MM.1S (cell line): Measurements from ENCODE around the gene CFAP68.
"Not testable (repeated sequence)": the region's sequence is repeated elsewhere in the genome, so short reads cannot be mapped to it uniquely, and the experiment has no call there.

Source experiments
- DNase-seq: peaks from one replicate; pipeline ENCODE4 v3.0.0-alpha.2; 2015
- H2AFZ ChIP-seq: fragments of 300-600 bp; sonication (generic); 2 replicates; pipeline ENCODE4 v1.6.0; 2016; ENCODE audit warnings: antibody characterized with exemption, low read length
- H3F3A ChIP-seq: fragments of 300-600 bp; sonication (generic); 2 replicates; pipeline ENCODE4 v1.6.1; 2016; ENCODE audit warnings: mild to moderate bottlenecking, antibody characterized with exemption, low read length, moderate library complexity, mixed read lengths; ENCODE audit not compliant: insufficient read depth
- H3K27ac ChIP-seq: fragments of 300-600 bp; sonication (generic); 2 replicates; pipeline ENCODE4 v1.5.1; 2016; ENCODE audit warnings: mild to moderate bottlenecking, low read length
- H3K27me3 ChIP-seq: fragments of 300-600 bp; sonication (generic); replicated peaks from 2 replicates; pipeline ENCODE4 v1.6.0; 2016; ENCODE audit warnings: low read length; ENCODE audit not compliant: insufficient read depth
- H3K36me3 ChIP-seq: fragments of 300-600 bp; sonication (generic); replicated peaks from 2 replicates; pipeline ENCODE4 v1.6.1; 2016; ENCODE audit warnings: mild to moderate bottlenecking, low read length, mixed read lengths; ENCODE audit not compliant: insufficient read depth
- H3K4me1 ChIP-seq: fragments of 300-600 bp; sonication (generic); 2 replicates; pipeline ENCODE4 v1.6.1; 2016; ENCODE audit warnings: low read length, mixed read lengths
- H3K4me2 ChIP-seq: fragments of 300-600 bp; sonication (generic); 2 replicates; pipeline ENCODE4 v1.6.0; 2016; ENCODE audit warnings: low read depth, low read length
- H3K4me3 ChIP-seq: fragments of 300-600 bp; sonication (generic); 2 replicates; pipeline ENCODE4 v1.5.1; 2016; ENCODE audit warnings: low read length, mixed read lengths
- H3K79me2 ChIP-seq: fragments of 300-600 bp; sonication (generic); 2 replicates; pipeline ENCODE4 v1.6.1; 2016; ENCODE audit warnings: mixed run types, low read length, mixed read lengths
- H3K9ac ChIP-seq: fragments of 300-600 bp; sonication (generic); 2 replicates; pipeline ENCODE4 v1.6.1; 2016; ENCODE audit warnings: low read length, mixed read lengths
- H3K9me2 ChIP-seq: fragments of 300-600 bp; sonication (generic); replicated peaks from 2 replicates; pipeline ENCODE4 v1.6.1; 2016; ENCODE audit warnings: mild to moderate bottlenecking, low read length, mixed read lengths; ENCODE audit not compliant: insufficient read depth
- H3K9me3 ChIP-seq: fragments of 300-600 bp; sonication (generic); replicated peaks from 2 replicates; pipeline ENCODE4 v1.6.1; 2016; ENCODE audit warnings: mild to moderate bottlenecking, low read length, mixed read lengths; ENCODE audit not compliant: insufficient read depth
- H4K20me1 ChIP-seq: fragments of 300-600 bp; sonication (generic); 2 replicates; pipeline ENCODE4 v1.6.1; 2016; ENCODE audit warnings: mild to moderate bottlenecking, low read length, moderate library complexity, mixed read lengths; ENCODE audit not compliant: insufficient read depth
- CTCF ChIP-seq: fragments of 300-600 bp; sonication (generic); IDR thresholded peaks from 2 replicates; pipeline ENCODE4 v1.5.1; 2016; ENCODE audit warnings: antibody characterized with exemption, low read length, mixed read lengths
- EZH2 ChIP-seq: fragments of 300-600 bp; sonication (generic); optimal IDR thresholded peaks from 2 replicates; pipeline ENCODE3; 2017; ENCODE audit warnings: low read depth, mild to moderate bottlenecking, antibody characterized with exemption, low read length, mixed read lengths
- EZH2phosphoT487 ChIP-seq: fragments of 300-600 bp; sonication (generic); IDR thresholded peaks from 2 replicates; pipeline ENCODE4 v1.6.1; 2018; ENCODE audit warnings: antibody characterized with exemption, low read length

CFAP68 gene

GRCh38 chr11:111879637-111879960, 258 bp downstream of the CFAP68 start:
- H3F3A ChIP-seq = peaks cover 7% of the 10 kb centered on the region
- H3K36me3 ChIP-seq = no peaks in the 10 kb centered on the region
- no peaks in the 10 kb centered on the region for H3K9me2 ChIP-seq
- H3K4me3 ChIP-seq = peak overlapping the region; percentile 81
- peak overlapping the region; percentile 48 for H2AFZ ChIP-seq
- peaks cover 8% of the 10 kb centered on the region for H3K79me2 ChIP-seq
- TF ChIP-seq CTCF (no peak), EZH2 (no peak), EZH2phosphoT487 (no peak)
- no peaks in the 10 kb centered on the region for H3K9me3 ChIP-seq
- H3K4me2 ChIP-seq = peak overlapping the region; percentile 76
- peak overlapping the region; percentile 93 for H3K27ac ChIP-seq
- H4K20me1 ChIP-seq = no peaks in the 10 kb centered on the region
- no peak for DNase-seq
- no peaks in the 10 kb centered on the region for H3K27me3 ChIP-seq
- peaks cover 7% of the 10 kb centered on the region; the same call in 1 of the 2 replicates for H3K4me1 ChIP-seq
- H3K9ac ChIP-seq = peak overlapping the region; percentile 85

GRCh38 chr11:111882202-111882601, 2.9 kb downstream of the CFAP68 start:
- Histone ChIP-seq H3K9me3 (no peaks in the 10 kb centered on the region), H3F3A (peaks cover 7% of the 10 kb centered on the region), H4K20me1 (no peaks in the 10 kb centered on the region), H2AFZ (no peak overlapping the region), H3K9ac (no peak overlapping the region), H3K36me3 (no peaks in the 10 kb centered on the region), H3K79me2 (peaks cover 8% of the 10 kb centered on the region), H3K9me2 (no peaks in the 10 kb centered on the region), H3K4me2 (no peak overlapping the region), H3K4me3 (no peak overlapping the region), H3K4me1 (peaks cover 7% of the 10 kb centered on the region; the same call in 1 of the 2 replicates), H3K27ac (no peak overlapping the region), H3K27me3 (no peaks in the 10 kb centered on the region)
- TF ChIP-seq EZH2 = no peak
- TF ChIP-seq EZH2phosphoT487 = no peak
- TF ChIP-seq CTCF = no peak
- DNase-seq = no peak

DNA sequence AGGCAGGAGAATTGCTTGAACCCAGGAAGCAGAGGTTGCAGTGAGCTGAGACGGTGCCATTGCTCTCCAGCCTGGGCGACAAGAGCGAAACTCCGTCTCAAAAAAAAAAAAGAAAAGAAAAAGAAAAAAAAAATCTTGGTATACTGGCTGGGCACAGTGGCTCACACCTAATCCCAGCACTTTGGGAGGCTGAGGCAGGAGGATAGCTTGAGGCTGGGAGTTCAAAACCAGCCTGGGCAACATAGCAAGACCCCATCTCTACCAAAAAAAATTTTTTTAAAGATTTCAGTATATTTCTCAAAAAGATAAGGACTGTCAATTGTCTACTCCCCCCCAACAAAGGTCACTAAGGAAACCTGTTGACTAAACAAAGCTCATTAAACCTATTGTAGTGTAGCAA, 5.7 kb downstream of the CFAP68 start:
- H3K4me2 ChIP-seq, H3K79me2 ChIP-seq, H3K9ac ChIP-seq, H3K9me3 ChIP-seq, H3K4me1 ChIP-seq, H3K27me3 ChIP-seq, H3K9me2 ChIP-seq, H3F3A ChIP-seq, H4K20me1 ChIP-seq, H3K36me3 ChIP-seq, H2AFZ ChIP-seq, H3K27ac ChIP-seq, DNase-seq, H3K4me3 ChIP-seq: not testable (repeated sequence)

DNA sequence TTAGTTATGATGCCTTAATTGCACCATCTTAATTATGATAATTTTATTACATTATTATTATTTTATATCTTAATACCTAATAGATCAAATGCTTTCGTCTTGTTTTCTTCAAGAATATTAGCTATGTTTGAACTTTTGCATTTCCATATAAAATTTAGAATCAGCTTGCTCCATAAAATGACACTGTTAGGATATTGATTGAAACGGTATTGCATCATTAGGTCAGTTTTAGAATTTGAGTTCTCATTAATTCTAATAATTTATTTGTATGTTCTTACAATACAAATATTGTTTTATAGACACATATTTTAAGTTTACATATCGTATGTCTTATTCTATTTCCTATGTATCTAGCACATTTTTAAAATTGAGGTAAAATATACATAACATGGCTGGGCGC, 6.7 kb downstream of the CFAP68 start:
- Histone ChIP-seq H3K4me3 (no peak overlapping the region), H3K9me3 (no peaks in the 10 kb centered on the region), H3K36me3 (no peaks in the 10 kb centered on the region), H2AFZ (no peak overlapping the region), H3K27ac (no peak overlapping the region), H3K27me3 (no peaks in the 10 kb centered on the region), H4K20me1 (no peaks in the 10 kb centered on the region), H3K79me2 (no peaks in the 10 kb centered on the region), H3K9ac (no peak overlapping the region), H3K4me1 (no peaks in the 10 kb centered on the region), H3K4me2 (no peak overlapping the region), H3F3A (no peaks in the 10 kb centered on the region), H3K9me2 (no peaks in the 10 kb centered on the region)
- no peak for DNase-seq
- TF ChIP-seq EZH2 (no peak), CTCF (no peak), EZH2phosphoT487 (no peak)
